Ovary (tissue), 10 donors: ENCODE data around the gene ZNF138. TPM values are rescaled to one million over a fixed set of nuclear protein-coding genes. Genes with fewer than 3 reads are reported as not detected.

ENCODE experiments used
- DNase-seq, 5 donors: peaks; one replicate each; pipeline ENCODE4 v3.0.0-alpha.2; 2019 to 2020
- H3K27ac ChIP-seq, 2 donors: fragments of 200-600 bp; one replicate each; pipeline versions ENCODE4 v1.5.1 to v1.8.0; 2019 to 2022
- H3K27me3 ChIP-seq: fragments of 200-600 bp; one replicate; pipeline ENCODE4 v1.8.0; 2022
- H3K36me3 ChIP-seq: fragments of 200-600 bp; sonication (generic); one replicate; pipeline ENCODE4 v1.5.1; 2019
- H3K4me1 ChIP-seq: one replicate; pipeline ENCODE4 v1.8.1; 2013; ENCODE audit warnings: mild to moderate bottlenecking, moderate library complexity; ENCODE audit not compliant: insufficient read depth
- H3K4me3 ChIP-seq: fragments of 200-600 bp; sonication (generic); one replicate; pipeline ENCODE4 v1.5.1; 2017
- H3K9me3 ChIP-seq, 2 donors: fragments of 200-600 bp in 1 of 2; sonication (generic) in 1 of 2; one replicate each; pipeline versions ENCODE4 v1.5.1 to v1.8.1; 2013 to 2019; ENCODE audit warnings: mild to moderate bottlenecking in 1 of 2, moderate library complexity in 1 of 2
- EP300 ChIP-seq: sonication (generic); formaldehyde crosslinking; IDR thresholded peaks from one replicate; pipeline ENCODE4 v1.6.1; 2017; ENCODE audit warnings: antibody characterized with exemption
- POLR2A ChIP-seq: fragments of 450-650 bp; IDR thresholded peaks from one replicate; pipeline ENCODE4 v1.6.1; 2017; ENCODE audit warnings: antibody characterized with exemption, mild to moderate bottlenecking, moderate library complexity
- WGBS, 3 donors: extraction: QIAGEN DNeasy Blood & Tissue Kit in 1 of 3; methylation state at CpG; one replicate each; pipeline versions ENCODE4 v1.1.5 to v1.1.7; 2013 to 2017; 5-methylcytosine and 5-hydroxymethylcytosine counted together
- intact Hi-C, 4 donors: fragments of 100-400 bp; cut with DNase I; formaldehyde crosslinking; loops; one replicate each; pipeline versions ENCODE4 v1.11.0 to v1.15.1; 2022 to 2023
- long read RNA-seq, 3 donors: library from polyadenylated mRNA in 2 of 3; unstranded in 2 of 3; transcript quantifications; one replicate each; pipeline ENCODE4 v2.0.0 and lab custom pipeline, GENCODE V29; 2021 to 2026
- polyA plus RNA-seq, 2 donors: library from polyadenylated mRNA; stranded (reverse); fragments of 200-250 nt in 1 of 2; fragments of 350-450 nt in 1 of 2; fragmentation: Illumina TruSeq in 1 of 2; extraction: RNeasy Lipid Tissue Mini Kit (QIAGEN cat#74804) in 1 of 2; gene quantifications; one replicate each; pipeline ENCODE4 v1.2.3, GENCODE V29; 2013 to 2014
- total RNA-seq, 7 donors: library from RNA; depleted of rRNA in 2 of 7; stranded (reverse); fragments of >200 nt in 2 of 7; fragmentation: NEBNext Ultra II Directional in 3 of 7; extraction: Animal tissue kit (Norgen Biotek cat#: 25700) in 3 of 7; gene quantifications; one replicate each; pipeline versions ENCODE4 v1.1.0 to v1.2.4, GENCODE V29; 2016 to 2023
- TF ChIP-seq, protein P1 (sequence below), 3 donors: fragments of 450-650 bp in 2 of 3; fragments of 200-600 bp in 1 of 3; IDR thresholded peaks; one replicate each; pipeline versions ENCODE4 v1.5.1 to v1.8.0; 2016 to 2022; ENCODE audit warnings: antibody characterized with exemption in 3 of 3, mild to moderate bottlenecking in 1 of 3
- donor health status: DM: no; HTN: no; CAD: no; lungs with moderate emphysema.
- donor health status: DM: no; HTN: no; CAD: no.
- donor health status: Bipolar disorder and iron deficiency.
- donor health status: DM: yes; HTN: yes; CAD: no.
- donor health status: DM: no; HTN: no; CAD: no.
- donor health status: DM: yes; HTN: yes; CAD: no.

The ZNF138 gene
- total RNA-seq, result 10 to 100 TPM in 4 of 7 donors, 1 to 10 TPM in 3; 6.4 to 14.1 (median 10.7) TPM
- polyA plus RNA-seq, result 1 to 10 TPM; 5.3 to 9.3 TPM
- long read RNA-seq, donor 1, transcript ZNF138-203 (2 exons, 2,308 nt), result major isoform, 8 of 16 reads
- long read RNA-seq, donor 1, partial matches to known transcripts, result 0 of 16 reads
- long read RNA-seq, donor 1, other reads (novel, unspliced or antisense), result 6 of 16 reads
- long read RNA-seq, donor 2, partial matches to known transcripts, result 0 of 11 reads
- long read RNA-seq, donor 2, other reads (novel, unspliced or antisense), result 0 of 11 reads
- long read RNA-seq, donor 3, partial matches to known transcripts, result 0 of 8 reads
- long read RNA-seq, donor 3, other reads (novel, unspliced or antisense), result 3 of 8 reads

DNA sequence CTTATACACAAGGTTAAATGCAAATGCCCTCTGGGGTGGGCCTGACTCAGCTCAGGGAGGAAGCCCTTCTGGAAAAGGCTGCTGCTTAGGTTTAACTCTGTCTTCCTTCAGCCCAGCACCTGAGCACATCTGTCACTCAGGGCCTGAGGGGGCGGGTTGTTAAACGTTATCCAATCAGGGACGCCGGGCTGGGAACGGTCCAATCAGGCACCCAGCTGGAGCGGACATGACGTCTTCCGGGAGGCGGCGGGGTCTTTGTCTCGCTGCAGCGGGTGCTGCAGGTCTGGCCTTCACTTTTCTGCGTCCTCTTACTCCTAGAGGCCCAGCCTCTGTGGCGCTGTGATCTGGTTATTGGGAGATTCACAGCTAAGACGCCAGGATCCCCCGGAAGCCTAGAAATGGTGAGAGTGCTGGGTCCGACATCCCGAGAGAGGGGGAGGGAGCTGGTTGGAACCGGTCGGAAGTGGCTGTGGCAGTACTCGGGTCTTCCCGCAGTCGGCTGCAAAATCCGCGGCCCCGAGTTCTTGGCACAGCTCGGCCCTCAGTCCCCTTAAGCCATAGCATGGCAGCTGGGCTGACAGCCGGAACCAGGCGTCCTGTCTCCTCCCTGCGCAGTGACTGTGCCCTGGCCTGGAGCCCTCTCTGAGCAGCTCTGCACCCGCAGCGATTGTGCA lies at the start of gene ZNF138:
TSS of gene ZNF138 (plus strand) at position 258 of the 674 bp plus-strand sequence. CDS start at position 399, 141 bp downstream.
- Histone ChIP-seq H3K4me3 (peak within 1 kb of the TSS; percentile 56), H3K27me3 (no peaks in the 10 kb centered on the region), H3K4me1 (peaks cover 2% of the 10 kb centered on the region), H3K27ac (peak within 1 kb of the TSS in 1 of 2 donors; percentile 45), H3K36me3 (no peaks in the 10 kb centered on the region), H3K9me3 (no peaks in the 10 kb centered on the region)
- peak; percentile 21 for TF ChIP-seq POLR2A
- TF ChIP-seq EP300, result no peak
- peak; percentile 92 to 96 (median 95) for DNase-seq
- intact Hi-C loops, result no loop called here
- 0 to 1% (median 0%) methylated on average over 27 to 32 of the region's 32 CpGs for WGBS, 3 donors

DNA sequence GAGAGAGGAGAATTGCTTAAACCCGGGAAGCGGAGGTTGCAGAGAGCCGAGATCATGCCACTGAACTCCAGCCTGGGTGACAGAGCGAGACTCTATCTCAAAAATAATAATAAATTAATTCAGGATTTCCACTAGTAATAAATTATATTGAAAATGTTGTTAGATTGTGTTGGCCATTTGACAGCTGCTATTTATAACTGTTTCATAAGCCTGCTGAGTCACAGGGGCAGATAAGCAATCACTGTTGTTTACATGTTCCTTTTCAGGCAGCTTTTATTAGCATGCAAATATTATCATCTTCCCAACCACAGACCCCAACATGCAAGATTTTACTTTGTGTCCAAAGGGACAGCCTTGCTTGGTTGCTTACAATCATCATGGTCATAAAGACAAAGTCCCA lies 49.5 kb upstream of the ZNF138 start:
- H3K4me1 ChIP-seq, result no peaks in the 10 kb centered on the region
- H3K36me3 ChIP-seq, result no peaks in the 10 kb centered on the region
- DNase-seq, result no peak
- WGBS, 3 donors, result 70 to 80% (median 79%) methylated on average over 4 of the region's 4 CpGs
- TF ChIP-seq, protein P1, sequence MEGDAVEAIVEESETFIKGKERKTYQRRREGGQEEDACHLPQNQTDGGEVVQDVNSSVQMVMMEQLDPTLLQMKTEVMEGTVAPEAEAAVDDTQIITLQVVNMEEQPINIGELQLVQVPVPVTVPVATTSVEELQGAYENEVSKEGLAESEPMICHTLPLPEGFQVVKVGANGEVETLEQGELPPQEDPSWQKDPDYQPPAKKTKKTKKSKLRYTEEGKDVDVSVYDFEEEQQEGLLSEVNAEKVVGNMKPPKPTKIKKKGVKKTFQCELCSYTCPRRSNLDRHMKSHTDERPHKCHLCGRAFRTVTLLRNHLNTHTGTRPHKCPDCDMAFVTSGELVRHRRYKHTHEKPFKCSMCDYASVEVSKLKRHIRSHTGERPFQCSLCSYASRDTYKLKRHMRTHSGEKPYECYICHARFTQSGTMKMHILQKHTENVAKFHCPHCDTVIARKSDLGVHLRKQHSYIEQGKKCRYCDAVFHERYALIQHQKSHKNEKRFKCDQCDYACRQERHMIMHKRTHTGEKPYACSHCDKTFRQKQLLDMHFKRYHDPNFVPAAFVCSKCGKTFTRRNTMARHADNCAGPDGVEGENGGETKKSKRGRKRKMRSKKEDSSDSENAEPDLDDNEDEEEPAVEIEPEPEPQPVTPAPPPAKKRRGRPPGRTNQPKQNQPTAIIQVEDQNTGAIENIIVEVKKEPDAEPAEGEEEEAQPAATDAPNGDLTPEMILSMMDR (IDR thresholded peaks at IDR 0.05), result no peak
- no peak for TF ChIP-seq POLR2A
- no peak for TF ChIP-seq EP300
- intact Hi-C loops, result no loop called here
- no peak overlapping the region for H3K4me3 ChIP-seq
- no peaks in the 10 kb centered on the region for H3K9me3 ChIP-seq
- H3K27me3 ChIP-seq, result no peaks in the 10 kb centered on the region
- H3K27ac ChIP-seq, result no peak overlapping the region

DNA sequence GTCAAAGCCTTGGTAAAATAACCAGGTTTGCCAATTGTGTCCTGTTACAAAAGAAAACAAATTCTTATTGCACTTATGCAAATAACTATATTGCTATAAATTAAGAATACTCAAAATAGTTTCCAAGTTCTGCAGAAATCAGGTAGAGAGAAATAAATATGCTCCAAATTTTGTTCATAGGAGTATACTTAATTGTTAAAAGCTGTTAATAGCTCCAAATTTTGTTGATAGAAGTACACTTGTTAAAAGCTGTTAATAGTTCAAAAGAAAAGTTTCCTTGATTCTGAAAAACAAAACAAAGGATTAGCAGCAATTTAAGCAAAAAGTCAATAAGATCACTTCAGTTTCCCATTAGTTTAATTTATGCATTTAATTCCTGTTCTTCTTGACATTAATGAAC lies 46.4 kb upstream of the ZNF138 start:
- no peaks in the 10 kb centered on the region for H3K27me3 ChIP-seq
- intact Hi-C loops, result no loop called here
- H3K9me3 ChIP-seq, result no peaks in the 10 kb centered on the region
- H3K4me3 ChIP-seq, result no peak overlapping the region
- H3K27ac ChIP-seq, result no peak overlapping the region
- no peak for DNase-seq
- no peaks in the 10 kb centered on the region for H3K4me1 ChIP-seq
- H3K36me3 ChIP-seq, result no peaks in the 10 kb centered on the region
- TF ChIP-seq EP300, result no peak
- TF ChIP-seq, protein P1 (IDR thresholded peaks at IDR 0.05), result no peak
- TF ChIP-seq POLR2A, result no peak

DNA sequence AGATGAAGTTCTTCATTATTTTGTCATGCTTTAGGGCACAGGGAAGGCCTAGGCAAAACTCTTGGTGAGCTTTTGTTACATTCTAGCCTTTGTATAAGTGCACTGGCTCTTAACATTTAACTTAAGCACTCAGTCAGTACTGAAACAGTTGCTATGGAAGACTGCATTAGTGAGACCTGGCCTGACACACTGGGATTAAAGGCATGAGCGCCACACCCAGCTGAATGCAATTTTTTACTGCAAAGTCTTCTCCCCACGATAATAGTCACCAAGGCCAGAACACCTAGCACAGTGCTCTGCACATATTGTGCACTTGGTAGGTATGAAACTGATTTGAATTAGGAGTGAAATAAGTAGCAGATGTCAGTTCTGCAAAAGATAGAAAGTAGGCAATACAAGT lies 41.2 kb upstream of the ZNF138 start:
- WGBS, 3 donors, result 78 to 82% (median 82%) methylated on average over 2 of the region's 2 CpGs
- no peaks in the 10 kb centered on the region for H3K27me3 ChIP-seq
- no peaks in the 10 kb centered on the region for H3K36me3 ChIP-seq

More for the DNA sequence above, 41.2 kb upstream of the ZNF138 start:
- H3K4me3 ChIP-seq, result no peak overlapping the region
- H3K4me1 ChIP-seq, result no peaks in the 10 kb centered on the region
- no peak overlapping the region for H3K27ac ChIP-seq
- intact Hi-C loops, result no loop called here
- no peaks in the 10 kb centered on the region for H3K9me3 ChIP-seq
- no peak for DNase-seq
- TF ChIP-seq EP300 (no peak), POLR2A (no peak)
- TF ChIP-seq, protein P1 (IDR thresholded peaks at IDR 0.05), result no peak
